Lower leg skin (tissue), 3 donors: Measurements from ENCODE around the gene GNPNAT1.

Experiments
- POLR2A ChIP-seq, 2 donors: fragments of 450-650 bp; IDR thresholded peaks; one replicate each; pipeline ENCODE4 v1.6.1; 2016 to 2017; ENCODE audit warnings: antibody characterized with exemption in 2 of 2, mild to moderate bottlenecking in 1 of 2, moderate library complexity in 1 of 2
- TF ChIP-seq, protein P1 (sequence below), 3 donors: fragments of 450-650 bp; IDR thresholded peaks; one replicate each; pipeline ENCODE4 v1.5.1; 2016; ENCODE audit warnings: antibody characterized with exemption in 3 of 3, mild to moderate bottlenecking in 3 of 3, moderate library complexity in 2 of 3

DNA sequence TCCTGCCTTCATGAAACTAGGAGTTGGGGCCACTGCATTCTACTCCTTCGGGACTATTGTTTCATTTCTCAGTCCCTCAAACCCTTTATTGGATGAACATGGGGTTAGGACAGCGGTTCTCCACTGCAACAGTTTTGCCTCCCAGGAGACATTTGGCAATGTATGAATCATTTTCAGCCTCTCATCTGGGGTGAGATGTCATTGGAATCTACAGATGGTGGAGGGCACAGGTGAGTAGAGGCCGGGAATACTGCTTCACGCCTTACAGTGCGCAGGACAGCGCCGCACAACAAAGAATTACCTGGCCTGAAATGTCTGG, 649 bp upstream of the GNPNAT1 start:
- TF ChIP-seq POLR2A (IDR thresholded peaks at IDR 0.05): no peak
- TF ChIP-seq, protein P1, sequence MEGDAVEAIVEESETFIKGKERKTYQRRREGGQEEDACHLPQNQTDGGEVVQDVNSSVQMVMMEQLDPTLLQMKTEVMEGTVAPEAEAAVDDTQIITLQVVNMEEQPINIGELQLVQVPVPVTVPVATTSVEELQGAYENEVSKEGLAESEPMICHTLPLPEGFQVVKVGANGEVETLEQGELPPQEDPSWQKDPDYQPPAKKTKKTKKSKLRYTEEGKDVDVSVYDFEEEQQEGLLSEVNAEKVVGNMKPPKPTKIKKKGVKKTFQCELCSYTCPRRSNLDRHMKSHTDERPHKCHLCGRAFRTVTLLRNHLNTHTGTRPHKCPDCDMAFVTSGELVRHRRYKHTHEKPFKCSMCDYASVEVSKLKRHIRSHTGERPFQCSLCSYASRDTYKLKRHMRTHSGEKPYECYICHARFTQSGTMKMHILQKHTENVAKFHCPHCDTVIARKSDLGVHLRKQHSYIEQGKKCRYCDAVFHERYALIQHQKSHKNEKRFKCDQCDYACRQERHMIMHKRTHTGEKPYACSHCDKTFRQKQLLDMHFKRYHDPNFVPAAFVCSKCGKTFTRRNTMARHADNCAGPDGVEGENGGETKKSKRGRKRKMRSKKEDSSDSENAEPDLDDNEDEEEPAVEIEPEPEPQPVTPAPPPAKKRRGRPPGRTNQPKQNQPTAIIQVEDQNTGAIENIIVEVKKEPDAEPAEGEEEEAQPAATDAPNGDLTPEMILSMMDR (IDR thresholded peaks at IDR 0.05): no peak
